ENCODE results near the gene AGFG1. TPM values are rescaled to one million over a fixed set of nuclear protein-coding genes. Genes with fewer than 3 reads are reported as not detected.

Gene AGFG1
- total and polyA plus RNA-seq, 3 donors from 2014 or later, result 126 to 192 (median 135) TPM

GRCh38 chr2:227456772-227457171 is 15.2 kb upstream of the AGFG1 start:
- no peak overlapping the region for H3K4me3 ChIP-seq
- no peaks in the 10 kb centered on the region for H3K9me3 ChIP-seq
- H3K4me1 ChIP-seq, result no peaks in the 10 kb centered on the region
- H3K27me3 ChIP-seq, result no peaks in the 10 kb centered on the region
- TF ChIP-seq CTCF (IDR thresholded peaks at IDR 0.05), result no peak
- TF ChIP-seq POLR2A (IDR thresholded peaks at IDR 0.05), result no peak
- WGBS, 2 donors, result 69% methylated on average over 4 of the region's 4 CpGs
- no peaks in the 10 kb centered on the region for H3K36me3 ChIP-seq (ENCODE audit: low read depth, missing control alignments)
- intact Hi-C loops (cut with DNase I; ENCODE audit: low total_unique reads), result no loop called here
- no peak for DNase-seq
- H3K27ac ChIP-seq, result no peak overlapping the region

GRCh38 chr2:227460070-227460485 is 11.9 kb upstream of the AGFG1 start:
- Histone ChIP-seq H3K36me3 (ENCODE audit: low read depth, missing control alignments) (no peaks in the 10 kb centered on the region), H3K4me3 (no peak overlapping the region), H3K9me3 (no peaks in the 10 kb centered on the region), H3K27me3 (no peaks in the 10 kb centered on the region), H3K4me1 (no peaks in the 10 kb centered on the region), H3K27ac (no peak overlapping the region)
- intact Hi-C loops (cut with DNase I; ENCODE audit: low total_unique reads), result no loop called here
- no peak for DNase-seq
- 43 to 58% methylated on average over 8 of the region's 8 CpGs for WGBS, 2 donors
- no peak for TF ChIP-seq CTCF (IDR thresholded peaks at IDR 0.05)
- TF ChIP-seq POLR2A (IDR thresholded peaks at IDR 0.05), result no peak

- Histone ChIP-seq H3K36me3 (ENCODE audit: low read depth, missing control alignments) (no peaks in the 10 kb centered on the region), H3K9me3 (no peaks in the 10 kb centered on the region), H3K27me3 (no peaks in the 10 kb centered on the region), H3K27ac (no peak overlapping the region), H3K4me1 (no peaks in the 10 kb centered on the region), H3K4me3 (no peak overlapping the region)
- 81 to 92% methylated on average over 3 of the region's 3 CpGs for WGBS, 2 donors
- intact Hi-C loops (cut with DNase I; ENCODE audit: low total_unique reads), result no loop called here
- no peak for TF ChIP-seq CTCF (IDR thresholded peaks at IDR 0.05)
- TF ChIP-seq POLR2A (IDR thresholded peaks at IDR 0.05), result no peak
- no peak for DNase-seq
Measured at GRCh38 chr2:227460833-227461232, 11.1 kb upstream of the AGFG1 start.

GRCh38 chr2:227461811-227462461 is 10.0 kb upstream of the AGFG1 start:
- Histone ChIP-seq H3K4me1 (peaks cover 3% of the 10 kb centered on the region), H3K27me3 (no peaks in the 10 kb centered on the region), H3K4me3 (no peak overlapping the region), H3K9me3 (no peaks in the 10 kb centered on the region), H3K27ac (no peak overlapping the region), H3K36me3 (ENCODE audit: low read depth, missing control alignments) (no peaks in the 10 kb centered on the region)
- WGBS, 2 donors, result 87 to 91% methylated on average over 4 of the region's 4 CpGs
- DNase-seq, result no peak
- TF ChIP-seq CTCF (IDR thresholded peaks at IDR 0.05), result no peak
- TF ChIP-seq POLR2A (IDR thresholded peaks at IDR 0.05), result no peak
- intact Hi-C loops (cut with DNase I; ENCODE audit: low total_unique reads), result no loop called here

- intact Hi-C loops (cut with DNase I; ENCODE audit: low total_unique reads), result no loop called here
- 77 to 89% methylated on average over 6 of the region's 6 CpGs for WGBS, 2 donors
- no peak for TF ChIP-seq POLR2A (IDR thresholded peaks at IDR 0.05)
- no peak for TF ChIP-seq CTCF (IDR thresholded peaks at IDR 0.05)
- no peaks in the 10 kb centered on the region for H3K36me3 ChIP-seq (ENCODE audit: low read depth, missing control alignments)
- DNase-seq, result no peak
- peaks cover 3% of the 10 kb centered on the region for H3K4me1 ChIP-seq
- no peak overlapping the region for H3K27ac ChIP-seq
- H3K27me3 ChIP-seq, result no peaks in the 10 kb centered on the region
- no peak overlapping the region for H3K4me3 ChIP-seq
- H3K9me3 ChIP-seq, result no peaks in the 10 kb centered on the region
Measured at GRCh38 chr2:227462462-227462951, 9.4 kb upstream of the AGFG1 start.

All from testis (tissue), 3 donors.